ENCODE results near the gene CACNB3.

CACNB3 gene

GRCh38 chr12:48813465-48814261, 4.6 kb upstream of the CACNB3 start:
- DNase-seq (ENCODE audit: low read depth): peak; percentile 64
- peak; percentile 5 for TF ChIP-seq CTCF (conservative IDR thresholded peaks at IDR 0.05; ENCODE audit: low read depth, low read length)

GRCh38 chr12:48814262-48815125, 3.8 kb upstream of the CACNB3 start:
- TF ChIP-seq CTCF (conservative IDR thresholded peaks at IDR 0.05; ENCODE audit: low read depth, low read length): peak; percentile 72
- peak overlapping the region; percentile 84 for H3K4me3 ChIP-seq (ENCODE audit: low read depth, low read length)
- DNase-seq (ENCODE audit: low read depth): peak; percentile 82

More at GRCh38 chr12:48813465-48814261, 4.6 kb upstream of the CACNB3 start:
- peak overlapping the region; percentile 84 for H3K4me3 ChIP-seq (ENCODE audit: low read depth, low read length)

GRCh38 chr12:48815126-48816110, 2.9 kb upstream of the CACNB3 start:
- peak overlapping the region; percentile 84 for H3K4me3 ChIP-seq (ENCODE audit: low read depth, low read length)
- DNase-seq (ENCODE audit: low read depth): peak; percentile 88
- no peak for TF ChIP-seq CTCF (conservative IDR thresholded peaks at IDR 0.05; ENCODE audit: low read depth, low read length)

GRCh38 chr12:48816143-48816854, 2.0 kb upstream of the CACNB3 start:
- peak; percentile 25 for DNase-seq (ENCODE audit: low read depth)
- peak overlapping the region; percentile 84 for H3K4me3 ChIP-seq (ENCODE audit: low read depth, low read length)
- no peak for TF ChIP-seq CTCF (conservative IDR thresholded peaks at IDR 0.05; ENCODE audit: low read depth, low read length)

GRCh38 chr12:48818831-48819590, 715 bp downstream of the CACNB3 start:
- H3K4me3 ChIP-seq (ENCODE audit: low read depth, low read length): peak overlapping the region; percentile 71
- no peak for DNase-seq (ENCODE audit: low read depth)
- peak; percentile 25 for TF ChIP-seq CTCF (conservative IDR thresholded peaks at IDR 0.05; ENCODE audit: low read depth, low read length)

Data from choroid plexus epithelial cell (primary cell).